HEK293 (cell line): ENCODE measurements around the gene TMEM47.

Experiments
- CTCF ChIA-PET: fragments of 350-600 bp; formaldehyde crosslinking; extraction: SDS; loops from one replicate; lab custom pipeline; 2021; ENCODE audit warnings: antibody characterized with exemption; lab: Yijun Ruan, JAX
- POLR2A ChIA-PET: fragments of 300-600 bp; formaldehyde crosslinking; extraction: SDS; loops from one replicate; lab custom pipeline; 2020; ENCODE audit warnings: antibody characterized with exemption, inconsistent platforms; lab: Yijun Ruan, JAX
- H3K27ac ChIP-seq: fragments of 200-500 bp; sonication (Bioruptor generic); 2 replicates; pipeline ENCODE4 v1.5.1; 2014; ENCODE audit warnings: low read depth, low read length, control low read depth, inconsistent platforms; ENCODE audit errors: extremely low read depth
- H3K36me3 ChIP-seq, 2 experiments: fragments of 200-500 bp in 1 of 2; sonication (Bioruptor generic) in 1 of 2; 1 replicate in 1 of 2; 2 replicates in 1 of 2; pipeline ENCODE4 v1.5.1; 2014 to 2017; ENCODE audit warnings: inconsistent platforms in 2 of 2, low read length in 2 of 2; ENCODE audit not compliant: control insufficient read depth in 2 of 2, insufficient read depth in 1 of 2
- H3K4me1 ChIP-seq: fragments of 200-500 bp; sonication (Bioruptor generic); 2 replicates; pipeline ENCODE4 v1.5.1; 2014; ENCODE audit warnings: mild to moderate bottlenecking, low read length, inconsistent platforms; ENCODE audit not compliant: control insufficient read depth, insufficient read depth
- H3K4me3 ChIP-seq: 2 replicates; pipeline ENCODE4 v1.5.1; 2011; ENCODE audit warnings: low read depth, mild to moderate bottlenecking, control low read depth, low read length, moderate library complexity
- H3K9me3 ChIP-seq: fragments of 200-500 bp; sonication (Bioruptor generic); 2 replicates; pipeline ENCODE4 v1.5.1; 2014; ENCODE audit warnings: low read depth, low read length, inconsistent platforms; ENCODE audit not compliant: control insufficient read depth, insufficient read depth
- KLF1 ChIP-seq: fragments of 450-650 bp; formaldehyde crosslinking; IDR thresholded peaks from 2 replicates; pipeline ENCODE4 v1.5.1; 2016; ENCODE audit warnings: missing biosample characterization, missing genetic modification characterization
- KLF10 ChIP-seq: fragments of 450-650 bp; IDR thresholded peaks from 2 replicates; pipeline ENCODE4 v1.5.1; 2018; ENCODE audit warnings: missing biosample characterization, mild to moderate bottlenecking, missing genetic modification characterization
- OVOL3 ChIP-seq: fragments of 450-650 bp; formaldehyde crosslinking; IDR thresholded peaks from 2 replicates; pipeline ENCODE4 v1.5.1; 2016; ENCODE audit warnings: missing biosample characterization, missing genetic modification characterization
- SETDB1 ChIP-seq: IDR thresholded peaks from one replicate; pipeline ENCODE4 v1.6.1; 2017; ENCODE audit warnings: mild to moderate bottlenecking, low read length, moderate library complexity, mixed read lengths; ENCODE audit not compliant: insufficient read length
- SP2 ChIP-seq: fragments of 450-650 bp; formaldehyde crosslinking; IDR thresholded peaks from 2 replicates; pipeline ENCODE4 v1.5.1; 2016; ENCODE audit warnings: missing biosample characterization, missing genetic modification characterization
- SP3 ChIP-seq: fragments of 450-650 bp; formaldehyde crosslinking; IDR thresholded peaks from 2 replicates; pipeline ENCODE4 v1.5.1; 2016; ENCODE audit warnings: missing biosample characterization, missing genetic modification characterization
- ZEB2 ChIP-seq: fragments of 450-650 bp; formaldehyde crosslinking; IDR thresholded peaks from 2 replicates; pipeline ENCODE4 v1.5.1; 2016; ENCODE audit warnings: missing biosample characterization, missing genetic modification characterization
- ZNF146 ChIP-seq: fragments of 450-650 bp; formaldehyde crosslinking; IDR thresholded peaks from 2 replicates; pipeline ENCODE4 v1.5.1; 2016; ENCODE audit warnings: missing biosample characterization, missing genetic modification characterization
- ZNF157 ChIP-seq: fragments of 450-650 bp; formaldehyde crosslinking; IDR thresholded peaks from 2 replicates; pipeline ENCODE4 v1.5.1; 2016; ENCODE audit warnings: missing biosample characterization, missing genetic modification characterization
- ZNF2 ChIP-seq: fragments of 450-650 bp; formaldehyde crosslinking; IDR thresholded peaks from 2 replicates; pipeline ENCODE4 v1.5.1; 2016; ENCODE audit warnings: missing biosample characterization, missing genetic modification characterization
- ZNF202 ChIP-seq: fragments of 450-650 bp; formaldehyde crosslinking; IDR thresholded peaks from 2 replicates; pipeline ENCODE4 v1.5.1; 2016; ENCODE audit warnings: missing biosample characterization, missing genetic modification characterization, borderline replicate concordance
- ZNF221 ChIP-seq: fragments of 450-650 bp; formaldehyde crosslinking; IDR thresholded peaks from 2 replicates; pipeline ENCODE4 v1.5.1; 2017; ENCODE audit warnings: missing biosample characterization, missing genetic modification characterization, borderline replicate concordance
- ZNF223 ChIP-seq: fragments of 450-650 bp; formaldehyde crosslinking; IDR thresholded peaks from 2 replicates; pipeline ENCODE4 v1.5.1; 2016; ENCODE audit warnings: missing biosample characterization, missing genetic modification characterization
- ZNF366 ChIP-seq: fragments of 450-650 bp; formaldehyde crosslinking; conservative IDR thresholded peaks from 2 replicates; pipeline ENCODE4 v1.5.1; 2016; ENCODE audit warnings: missing biosample characterization, missing genetic modification characterization
- ZNF416 ChIP-seq: fragments of 450-650 bp; formaldehyde crosslinking; IDR thresholded peaks from 2 replicates; pipeline ENCODE4 v1.5.1; 2016; ENCODE audit warnings: missing biosample characterization, missing genetic modification characterization
- ZNF48 ChIP-seq: fragments of 450-650 bp; formaldehyde crosslinking; IDR thresholded peaks from 2 replicates; pipeline ENCODE4 v1.5.1; 2016; ENCODE audit warnings: missing biosample characterization, missing genetic modification characterization
- ZNF514 ChIP-seq: fragments of 450-650 bp; formaldehyde crosslinking; IDR thresholded peaks from 2 replicates; pipeline ENCODE4 v1.5.1; 2016; ENCODE audit warnings: missing biosample characterization, missing genetic modification characterization
- ZNF544 ChIP-seq: fragments of 450-650 bp; formaldehyde crosslinking; IDR thresholded peaks from 2 replicates; pipeline ENCODE4 v1.5.0; 2017; ENCODE audit warnings: missing biosample characterization, missing genetic modification characterization
- ZNF571 ChIP-seq: fragments of 450-650 bp; formaldehyde crosslinking; IDR thresholded peaks from 2 replicates; pipeline ENCODE4 v1.5.0; 2017; ENCODE audit warnings: missing biosample characterization, missing genetic modification characterization
- ZSCAN30 ChIP-seq: fragments of 450-650 bp; IDR thresholded peaks from 2 replicates; pipeline ENCODE4 v1.5.1; 2018; ENCODE audit warnings: missing biosample characterization, mild to moderate bottlenecking, missing genetic modification characterization, moderate library complexity
- TF ChIP-seq, protein P1 (sequence below): fragments of 450-650 bp; formaldehyde crosslinking; optimal IDR thresholded peaks from 2 replicates; pipeline ENCODE3; 2016; ENCODE audit warnings: missing biosample characterization, mild to moderate bottlenecking, missing genetic modification characterization
- TF ChIP-seq, protein P2 (sequence below): fragments of 450-650 bp; formaldehyde crosslinking; IDR thresholded peaks from 2 replicates; pipeline ENCODE4 v1.5.1; 2016; ENCODE audit warnings: missing biosample characterization, missing genetic modification characterization
- TF ChIP-seq, protein P3 (sequence below): fragments of 450-650 bp; formaldehyde crosslinking; IDR thresholded peaks from 2 replicates; pipeline ENCODE4 v1.5.1; 2016; ENCODE audit warnings: missing biosample characterization, missing genetic modification characterization, borderline replicate concordance
- TF ChIP-seq, protein P4 (sequence below): fragments of 450-650 bp; formaldehyde crosslinking; IDR thresholded peaks from 2 replicates; pipeline ENCODE4 v1.5.1; 2016; ENCODE audit warnings: missing biosample characterization, missing genetic modification characterization

TMEM47 gene

DNA sequence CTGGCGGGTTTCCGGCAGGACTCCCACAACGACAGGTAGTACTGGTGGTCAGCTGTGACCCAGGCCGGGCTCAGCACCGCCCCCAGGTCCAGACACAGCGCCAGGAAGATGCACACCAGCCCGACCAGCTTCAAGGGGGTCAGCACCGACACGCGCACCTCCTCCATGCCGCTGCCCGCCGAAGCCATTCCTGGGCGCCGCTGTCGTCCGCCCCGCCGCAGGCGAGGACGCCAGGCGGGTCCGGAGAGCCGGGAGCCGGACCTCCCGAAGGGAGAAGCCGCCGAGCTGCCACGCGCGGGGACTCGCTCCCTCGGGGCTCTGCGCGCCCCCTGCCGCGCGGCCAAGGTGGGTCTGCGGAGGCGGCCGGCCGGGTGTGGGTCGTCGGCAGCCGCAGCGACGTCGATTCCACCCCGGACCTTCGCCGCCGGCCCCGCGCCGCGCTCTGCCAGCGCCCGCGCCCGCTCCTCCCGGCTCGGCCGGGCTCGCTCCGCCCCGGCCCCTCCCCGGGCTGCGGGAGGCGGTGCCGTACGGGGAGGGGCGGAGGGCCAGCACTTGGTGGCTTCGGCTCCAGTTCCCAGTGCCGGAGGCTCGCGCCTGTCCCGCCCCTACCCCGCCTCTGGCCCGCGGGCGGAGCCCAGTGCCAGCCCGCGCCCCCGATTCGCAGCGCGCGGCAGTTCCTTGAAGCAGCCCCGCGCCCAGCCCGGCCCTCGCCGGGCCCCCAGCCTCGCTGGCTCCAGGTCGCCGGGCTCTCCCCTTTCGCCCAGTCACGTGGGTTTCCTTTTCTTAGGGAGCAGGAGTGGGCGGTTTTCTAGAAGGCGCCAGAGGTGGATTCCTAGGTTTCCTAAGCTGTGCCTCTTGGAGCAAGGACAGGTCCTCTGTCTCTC is at the start of gene TMEM47:
Gene TMEM47 (minus strand): TSS at position 444 of the 884 bp plus-strand sequence. CDS start 256 bp downstream, at position 188.
- TF ChIP-seq ZNF366 (tag by site-specific recombination) (no peak), SP2 (peak; percentile 38), KLF10 (peak; percentile 56; the same call in 1 of the 2 replicates), KLF1 (tag by site-specific recombination) (no peak), SP3 (peak; percentile 49; the same call in 1 of the 2 replicates), ZNF2 (tag by site-specific recombination) (no peak)
- TF ChIP-seq, protein P1, sequence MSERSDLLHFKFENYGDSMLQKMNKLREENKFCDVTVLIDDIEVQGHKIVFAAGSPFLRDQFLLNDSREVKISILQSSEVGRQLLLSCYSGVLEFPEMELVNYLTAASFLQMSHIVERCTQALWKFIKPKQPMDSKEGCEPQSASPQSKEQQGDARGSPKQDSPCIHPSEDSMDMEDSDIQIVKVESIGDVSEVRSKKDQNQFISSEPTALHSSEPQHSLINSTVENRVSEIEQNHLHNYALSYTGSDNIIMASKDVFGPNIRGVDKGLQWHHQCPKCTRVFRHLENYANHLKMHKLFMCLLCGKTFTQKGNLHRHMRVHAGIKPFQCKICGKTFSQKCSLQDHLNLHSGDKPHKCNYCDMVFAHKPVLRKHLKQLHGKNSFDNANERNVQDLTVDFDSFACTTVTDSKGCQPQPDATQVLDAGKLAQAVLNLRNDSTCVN (tag by site-specific recombination) = peak; percentile 28
- no peaks in the 10 kb centered on the region; the same call in 1 of the 2 replicates for H3K9me3 ChIP-seq
- H3K36me3 ChIP-seq = no peaks in the 10 kb centered on the region
- CTCF ChIA-PET = interaction anchor here (1.0 kb wide), 1 partner anchor 16 kb away, joined by 3 read pairs; no protein-coding TSS in a partner anchor
- no peak within 1 kb of the TSS for H3K27ac ChIP-seq
- no peaks in the 10 kb centered on the region for H3K4me1 ChIP-seq
- H3K4me3 ChIP-seq = peak within 1 kb of the TSS; percentile 64
- POLR2A ChIA-PET = no interaction called here

DNA sequence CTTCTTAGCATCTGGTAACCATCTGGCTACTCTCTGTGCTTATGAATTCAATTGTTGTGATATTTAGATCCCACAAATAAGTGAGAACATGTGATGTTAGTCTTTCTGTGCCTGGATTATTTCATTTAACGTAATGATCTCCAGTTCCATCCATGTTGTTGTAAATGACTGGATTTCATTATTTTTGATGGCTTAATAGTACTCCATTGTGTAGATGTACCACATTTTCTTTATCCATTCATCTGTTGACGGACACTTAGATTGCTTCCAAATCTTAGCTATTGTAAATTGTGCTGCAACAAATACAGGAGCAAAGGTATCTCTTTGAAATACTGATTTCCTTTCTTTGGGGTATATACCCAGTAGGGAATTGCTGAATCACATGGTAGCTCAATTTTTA is 30.0 kb upstream of the TMEM47 start:
- Histone ChIP-seq H3K36me3 (no peaks in the 10 kb centered on the region), H3K9me3 (no peaks in the 10 kb centered on the region), H3K4me1 (no peaks in the 10 kb centered on the region)
- ChIA-PET CTCF (no interaction called here), POLR2A (no interaction called here)
- TF ChIP-seq ZNF48 (tag by site-specific recombination) (no peak), ZNF223 (tag by site-specific recombination) (no peak), ZNF202 (tag by site-specific recombination) (no peak), ZNF146 (tag by site-specific recombination) (peak; percentile 75; the same call in 1 of the 2 replicates), ZNF157 (tag by site-specific recombination) (no peak), ZNF571 (tag by site-specific recombination) (no peak)
- TF ChIP-seq, all 188 proteins: peak for 1
- Histone ChIP-seq H3K4me3 (no peak overlapping the region), H3K27ac (no peak overlapping the region)

DNA sequence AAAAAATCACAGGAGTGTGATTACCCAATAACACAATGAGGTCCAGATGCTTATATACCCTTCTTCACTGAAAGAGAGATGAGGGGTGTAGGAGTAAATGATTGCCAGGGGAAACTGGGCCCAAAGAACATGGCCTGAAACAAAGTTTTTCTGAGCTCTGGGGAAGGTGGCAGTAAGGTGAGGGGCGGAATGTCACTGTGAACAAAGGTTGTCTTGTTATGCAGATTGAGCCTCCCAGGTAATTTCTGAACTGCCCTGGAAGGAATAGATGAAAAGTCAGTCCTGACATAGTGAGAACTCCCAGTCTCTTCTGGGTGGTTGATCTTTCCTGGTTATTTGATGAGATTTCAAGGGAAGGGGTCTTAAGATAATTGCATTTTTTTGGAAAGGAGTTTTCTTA is 2.5 kb upstream of the TMEM47 start:
- Histone ChIP-seq H3K4me1 (no peaks in the 10 kb centered on the region), H3K27ac (no peak overlapping the region), H3K36me3 (no peaks in the 10 kb centered on the region), H3K9me3 (no peaks in the 10 kb centered on the region; the same call in 1 of the 2 replicates), H3K4me3 (no peak overlapping the region)
- ChIA-PET CTCF (no interaction called here), POLR2A (no interaction called here)
- TF ChIP-seq SETDB1 (no peak), ZNF221 (tag by site-specific recombination) (no peak), ZNF2 (tag by site-specific recombination) (no peak), OVOL3 (tag by site-specific recombination) (no peak), ZEB2 (tag by site-specific recombination) (no peak), ZNF416 (no peak), ZNF514 (tag by site-specific recombination) (no peak), ZSCAN30 (tag by site-specific recombination) (no peak), ZNF544 (tag by site-specific recombination) (no peak)
- TF ChIP-seq, protein P2, sequence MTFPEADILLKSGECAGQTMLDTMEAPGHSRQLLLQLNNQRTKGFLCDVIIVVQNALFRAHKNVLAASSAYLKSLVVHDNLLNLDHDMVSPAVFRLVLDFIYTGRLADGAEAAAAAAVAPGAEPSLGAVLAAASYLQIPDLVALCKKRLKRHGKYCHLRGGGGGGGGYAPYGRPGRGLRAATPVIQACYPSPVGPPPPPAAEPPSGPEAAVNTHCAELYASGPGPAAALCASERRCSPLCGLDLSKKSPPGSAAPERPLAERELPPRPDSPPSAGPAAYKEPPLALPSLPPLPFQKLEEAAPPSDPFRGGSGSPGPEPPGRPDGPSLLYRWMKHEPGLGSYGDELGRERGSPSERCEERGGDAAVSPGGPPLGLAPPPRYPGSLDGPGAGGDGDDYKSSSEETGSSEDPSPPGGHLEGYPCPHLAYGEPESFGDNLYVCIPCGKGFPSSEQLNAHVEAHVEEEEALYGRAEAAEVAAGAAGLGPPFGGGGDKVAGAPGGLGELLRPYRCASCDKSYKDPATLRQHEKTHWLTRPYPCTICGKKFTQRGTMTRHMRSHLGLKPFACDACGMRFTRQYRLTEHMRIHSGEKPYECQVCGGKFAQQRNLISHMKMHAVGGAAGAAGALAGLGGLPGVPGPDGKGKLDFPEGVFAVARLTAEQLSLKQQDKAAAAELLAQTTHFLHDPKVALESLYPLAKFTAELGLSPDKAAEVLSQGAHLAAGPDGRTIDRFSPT = no peak
- TF ChIP-seq, protein P3, sequence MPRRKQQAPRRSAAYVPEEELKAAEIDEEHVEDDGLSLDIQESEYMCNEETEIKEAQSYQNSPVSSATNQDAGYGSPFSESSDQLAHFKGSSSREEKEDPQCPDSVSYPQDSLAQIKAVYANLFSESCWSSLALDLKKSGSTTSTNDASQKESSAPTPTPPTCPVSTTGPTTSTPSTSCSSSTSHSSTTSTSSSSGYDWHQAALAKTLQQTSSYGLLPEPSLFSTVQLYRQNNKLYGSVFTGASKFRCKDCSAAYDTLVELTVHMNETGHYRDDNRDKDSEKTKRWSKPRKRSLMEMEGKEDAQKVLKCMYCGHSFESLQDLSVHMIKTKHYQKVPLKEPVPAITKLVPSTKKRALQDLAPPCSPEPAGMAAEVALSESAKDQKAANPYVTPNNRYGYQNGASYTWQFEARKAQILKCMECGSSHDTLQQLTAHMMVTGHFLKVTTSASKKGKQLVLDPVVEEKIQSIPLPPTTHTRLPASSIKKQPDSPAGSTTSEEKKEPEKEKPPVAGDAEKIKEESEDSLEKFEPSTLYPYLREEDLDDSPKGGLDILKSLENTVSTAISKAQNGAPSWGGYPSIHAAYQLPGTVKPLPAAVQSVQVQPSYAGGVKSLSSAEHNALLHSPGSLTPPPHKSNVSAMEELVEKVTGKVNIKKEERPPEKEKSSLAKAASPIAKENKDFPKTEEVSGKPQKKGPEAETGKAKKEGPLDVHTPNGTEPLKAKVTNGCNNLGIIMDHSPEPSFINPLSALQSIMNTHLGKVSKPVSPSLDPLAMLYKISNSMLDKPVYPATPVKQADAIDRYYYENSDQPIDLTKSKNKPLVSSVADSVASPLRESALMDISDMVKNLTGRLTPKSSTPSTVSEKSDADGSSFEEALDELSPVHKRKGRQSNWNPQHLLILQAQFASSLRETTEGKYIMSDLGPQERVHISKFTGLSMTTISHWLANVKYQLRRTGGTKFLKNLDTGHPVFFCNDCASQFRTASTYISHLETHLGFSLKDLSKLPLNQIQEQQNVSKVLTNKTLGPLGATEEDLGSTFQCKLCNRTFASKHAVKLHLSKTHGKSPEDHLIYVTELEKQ (tag by site-specific recombination) = no peak
- TF ChIP-seq, protein P4, sequence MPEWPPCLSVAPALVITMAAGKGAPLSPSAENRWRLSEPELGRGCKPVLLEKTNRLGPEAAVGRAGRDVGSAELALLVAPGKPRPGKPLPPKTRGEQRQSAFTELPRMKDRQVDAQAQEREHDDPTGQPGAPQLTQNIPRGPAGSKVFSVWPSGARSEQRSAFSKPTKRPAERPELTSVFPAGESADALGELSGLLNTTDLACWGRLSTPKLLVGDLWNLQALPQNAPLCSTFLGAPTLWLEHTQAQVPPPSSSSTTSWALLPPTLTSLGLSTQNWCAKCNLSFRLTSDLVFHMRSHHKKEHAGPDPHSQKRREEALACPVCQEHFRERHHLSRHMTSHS = no peak
